KMS-11 (cell line): ENCODE measurements around the gene MSMP.

Experiments
- H2AFZ ChIP-seq: fragments of 200-600 bp; sonication (generic); 2 replicates; pipeline ENCODE4 v1.6.1; 2016; ENCODE audit warnings: antibody characterized with exemption, mixed run types, low read depth
- H3K27ac ChIP-seq: fragments of 200-600 bp; sonication (generic); 2 replicates; pipeline ENCODE4 v1.6.1; 2016; ENCODE audit warnings: mild to moderate bottlenecking, mixed run types
- H3K27me3 ChIP-seq: fragments of 200-600 bp; sonication (generic); 2 replicates; pipeline ENCODE4 v1.6.1; 2017; ENCODE audit warnings: mild to moderate bottlenecking, low read depth, mixed run types, moderate library complexity; ENCODE audit not compliant: insufficient read depth
- H3K36me3 ChIP-seq: fragments of 200-600 bp; sonication (generic); 2 replicates; pipeline ENCODE4 v1.6.1; 2017; ENCODE audit warnings: mild to moderate bottlenecking, mixed run types; ENCODE audit not compliant: insufficient read depth
- H3K4me1 ChIP-seq: fragments of 200-600 bp; sonication (generic); 2 replicates; pipeline ENCODE4 v1.6.1; 2016; ENCODE audit warnings: mild to moderate bottlenecking, low read depth, mixed run types; ENCODE audit not compliant: poor library complexity, severe bottlenecking
- H3K4me2 ChIP-seq: fragments of 200-600 bp; sonication (generic); 2 replicates; pipeline ENCODE4 v1.7.0; 2016; ENCODE audit warnings: mild to moderate bottlenecking, mixed run types
- H3K4me3 ChIP-seq: fragments of 200-600 bp; sonication (generic); IDR thresholded peaks from 2 replicates; pipeline ENCODE4 v1.6.1; 2017; ENCODE audit warnings: low read depth, low read length, mixed read lengths; ENCODE audit not compliant: insufficient read depth
- H3K79me2 ChIP-seq: fragments of 200-600 bp; sonication (generic); 2 replicates; pipeline ENCODE4 v1.6.1; 2016; ENCODE audit warnings: low read depth, mixed run types; ENCODE audit not compliant: insufficient read depth
- H3K9ac ChIP-seq: fragments of 200-600 bp; sonication (generic); 2 replicates; pipeline ENCODE4 v1.6.1; 2016; ENCODE audit warnings: mild to moderate bottlenecking, mixed run types
- H4K20me1 ChIP-seq: fragments of 200-600 bp; sonication (generic); 2 replicates; pipeline ENCODE4 v1.6.1; 2016; ENCODE audit warnings: mild to moderate bottlenecking, mixed run types; ENCODE audit not compliant: insufficient read depth
- CTCF ChIP-seq: fragments of 200-600 bp; sonication (generic); conservative IDR thresholded peaks from 2 replicates; pipeline ENCODE4 v1.6.1; 2017; ENCODE audit warnings: low read depth, mild to moderate bottlenecking, antibody characterized with exemption, low read length, moderate library complexity, mixed read lengths

Gene MSMP

DNA sequence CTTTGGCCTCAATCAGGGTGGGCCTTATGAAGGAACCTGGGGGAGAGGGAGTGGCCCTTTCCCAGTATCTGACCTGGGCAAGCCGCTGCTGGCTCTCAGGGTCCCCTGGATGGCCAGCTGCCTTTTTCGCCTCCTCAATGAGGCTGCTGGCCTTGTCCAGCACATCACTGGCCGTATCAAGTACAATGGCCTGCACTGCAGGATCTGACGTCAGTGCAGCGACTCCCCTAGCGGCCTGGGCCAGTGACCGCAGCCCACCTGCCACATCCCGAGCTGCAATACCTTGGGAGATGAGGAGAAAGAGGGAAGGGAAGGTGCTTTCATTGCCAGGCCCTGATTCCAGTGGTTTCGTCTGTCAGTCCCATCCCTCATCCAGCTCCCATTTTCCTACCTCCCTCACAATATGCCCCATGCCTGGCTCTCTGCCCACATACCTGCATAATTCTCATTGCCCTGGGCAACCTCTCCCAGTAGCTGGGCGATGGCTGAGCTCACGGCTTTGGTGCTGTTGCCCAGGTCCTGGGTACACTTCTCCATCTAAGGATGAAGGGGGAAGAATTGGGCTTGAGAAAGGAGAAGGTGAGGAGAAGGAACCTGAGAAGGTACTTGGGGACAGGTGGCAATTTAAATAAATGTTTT, 41.2 kb downstream of the MSMP start:
- Histone ChIP-seq H3K27ac (no peak overlapping the region), H3K4me3 (no peak overlapping the region), H3K36me3 (peaks cover 3% of the 10 kb centered on the region; the same call in 1 of the 2 replicates), H3K4me1 (peaks cover 11% of the 10 kb centered on the region), H3K4me2 (no peak overlapping the region), H3K79me2 (no peaks in the 10 kb centered on the region), H4K20me1 (no peaks in the 10 kb centered on the region), H3K9ac (no peak overlapping the region), H2AFZ (no peak overlapping the region), H3K27me3 (no peaks in the 10 kb centered on the region)
- TF ChIP-seq CTCF: no peak

GRCh38 chr9:35711501-35712428, 42.3 kb downstream of the MSMP start:
- Histone ChIP-seq H3K4me1 (peaks cover 11% of the 10 kb centered on the region), H3K36me3 (no peaks in the 10 kb centered on the region), H3K79me2 (no peaks in the 10 kb centered on the region), H4K20me1 (no peaks in the 10 kb centered on the region), H2AFZ (no peak overlapping the region), H3K4me2 (no peak overlapping the region), H3K27ac (no peak overlapping the region), H3K9ac (no peak overlapping the region), H3K27me3 (no peaks in the 10 kb centered on the region), H3K4me3 (no peak overlapping the region)
- TF ChIP-seq CTCF: no peak

DNA sequence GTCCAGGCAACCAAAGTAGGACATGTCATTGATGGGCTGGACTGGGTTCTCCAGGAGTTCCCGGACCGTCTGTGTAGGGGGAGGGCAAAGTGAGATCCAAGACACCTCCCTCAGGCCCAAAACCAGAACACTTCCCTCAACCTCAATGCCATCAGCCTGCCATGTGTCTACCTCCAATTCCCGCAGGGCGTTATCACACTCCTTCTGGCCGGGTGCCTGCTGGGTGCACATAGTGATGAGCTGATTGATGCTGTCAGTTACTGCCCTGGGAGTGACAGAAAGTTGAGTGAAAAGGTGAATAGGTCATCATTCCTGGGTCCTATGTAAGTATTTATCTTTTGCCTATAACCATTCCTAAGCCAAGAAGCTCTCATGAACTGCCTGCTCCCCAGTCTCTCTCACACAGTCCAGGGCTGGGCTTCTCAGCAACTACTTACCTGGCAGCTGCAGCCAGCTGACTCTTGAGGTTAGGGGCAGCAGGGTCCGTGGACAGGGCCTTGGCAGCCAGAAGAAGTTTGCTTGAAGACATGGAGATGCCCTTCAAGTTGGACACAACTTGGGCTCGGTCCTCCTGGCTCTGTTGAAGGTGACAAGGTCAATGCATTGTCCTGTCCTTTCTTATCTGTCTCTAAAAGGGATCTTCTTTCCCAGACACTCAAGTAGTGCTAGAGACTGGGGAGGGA, 43.1 kb downstream of the MSMP start:
- Histone ChIP-seq H3K9ac (no peak overlapping the region), H3K36me3 (no peaks in the 10 kb centered on the region), H2AFZ (no peak overlapping the region), H3K4me1 (peaks cover 11% of the 10 kb centered on the region), H3K4me3 (no peak overlapping the region), H3K79me2 (no peaks in the 10 kb centered on the region), H3K27ac (no peak overlapping the region), H4K20me1 (no peaks in the 10 kb centered on the region), H3K27me3 (no peaks in the 10 kb centered on the region), H3K4me2 (no peak overlapping the region)
- TF ChIP-seq CTCF: no peak

- H3K79me2 ChIP-seq: no peaks in the 10 kb centered on the region
- no peak for TF ChIP-seq CTCF
- H3K36me3 ChIP-seq: no peaks in the 10 kb centered on the region
- no peak overlapping the region for H3K27ac ChIP-seq
- H2AFZ ChIP-seq: no peak overlapping the region
- H3K4me3 ChIP-seq: no peak overlapping the region
- no peak overlapping the region for H3K4me2 ChIP-seq
- no peak overlapping the region for H3K9ac ChIP-seq
- H3K4me1 ChIP-seq: peaks cover 11% of the 10 kb centered on the region
- H3K27me3 ChIP-seq: no peaks in the 10 kb centered on the region
- no peaks in the 10 kb centered on the region for H4K20me1 ChIP-seq
Measured at GRCh38 chr9:35708146-35708545, 45.9 kb downstream of the MSMP start.
